Fibroblast of pulmonary artery (primary cell): Measurements from ENCODE around the gene ARFRP1.

Source experiments
- DNase-seq: peaks from one replicate; pipeline ENCODE4 v3.0.0-alpha.2; 2010; ENCODE audit warnings: low read depth
- H3K4me3 ChIP-seq: replicated peaks from 2 replicates; pipeline ENCODE4 v1.5.1; 2011; ENCODE audit warnings: low read depth, mild to moderate bottlenecking, control low read depth, low read length, moderate library complexity
- TF ChIP-seq, protein P1 (sequence below): IDR thresholded peaks from 2 replicates; pipeline ENCODE4 v1.5.1; 2011; ENCODE audit warnings: mild to moderate bottlenecking, control low read depth, low read length, inconsistent platforms; ENCODE audit errors: missing control alignments

ARFRP1 gene

DNA sequence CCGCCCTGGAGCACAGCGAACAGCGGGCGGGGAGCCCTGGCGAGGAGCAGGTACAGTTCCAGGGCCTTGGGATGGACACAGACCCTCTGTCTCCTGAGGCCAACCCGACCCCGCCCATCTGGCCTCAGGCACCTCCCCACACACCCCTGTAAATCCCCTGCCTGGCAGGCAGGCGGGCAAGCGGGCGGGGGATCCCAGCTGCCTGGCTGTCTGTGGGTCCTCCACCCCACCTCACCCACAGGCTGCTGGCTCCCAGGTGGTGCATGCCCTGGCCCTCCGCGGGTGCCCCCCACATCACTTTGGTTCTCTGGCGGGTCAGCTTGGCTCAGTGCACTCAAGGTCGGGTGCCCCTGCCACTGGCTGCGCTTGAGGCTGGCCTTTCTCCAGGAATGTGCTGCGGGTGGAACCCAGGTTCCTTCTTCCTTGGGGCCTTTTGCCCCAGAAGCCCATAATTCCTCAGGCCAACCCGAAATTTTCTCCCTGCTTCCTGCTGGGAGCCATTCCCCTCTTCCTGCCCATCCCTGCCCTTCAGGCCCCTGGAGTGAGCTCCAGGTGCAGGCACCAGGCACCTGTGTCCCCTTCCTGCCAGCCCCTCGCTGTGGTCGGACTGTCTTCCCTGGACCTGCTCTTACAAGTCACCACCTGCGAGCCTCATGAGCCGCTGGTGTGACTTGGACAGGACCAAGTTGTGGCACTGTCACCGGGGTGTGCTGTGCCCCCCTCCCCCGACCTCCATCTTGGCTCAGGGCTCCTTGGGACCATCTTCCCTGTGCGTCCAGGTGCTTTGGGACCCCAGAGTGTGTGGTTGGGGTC lies 16.7 kb downstream of the ARFRP1 start:
- H3K4me3 ChIP-seq: no peak overlapping the region
- TF ChIP-seq, protein P1, sequence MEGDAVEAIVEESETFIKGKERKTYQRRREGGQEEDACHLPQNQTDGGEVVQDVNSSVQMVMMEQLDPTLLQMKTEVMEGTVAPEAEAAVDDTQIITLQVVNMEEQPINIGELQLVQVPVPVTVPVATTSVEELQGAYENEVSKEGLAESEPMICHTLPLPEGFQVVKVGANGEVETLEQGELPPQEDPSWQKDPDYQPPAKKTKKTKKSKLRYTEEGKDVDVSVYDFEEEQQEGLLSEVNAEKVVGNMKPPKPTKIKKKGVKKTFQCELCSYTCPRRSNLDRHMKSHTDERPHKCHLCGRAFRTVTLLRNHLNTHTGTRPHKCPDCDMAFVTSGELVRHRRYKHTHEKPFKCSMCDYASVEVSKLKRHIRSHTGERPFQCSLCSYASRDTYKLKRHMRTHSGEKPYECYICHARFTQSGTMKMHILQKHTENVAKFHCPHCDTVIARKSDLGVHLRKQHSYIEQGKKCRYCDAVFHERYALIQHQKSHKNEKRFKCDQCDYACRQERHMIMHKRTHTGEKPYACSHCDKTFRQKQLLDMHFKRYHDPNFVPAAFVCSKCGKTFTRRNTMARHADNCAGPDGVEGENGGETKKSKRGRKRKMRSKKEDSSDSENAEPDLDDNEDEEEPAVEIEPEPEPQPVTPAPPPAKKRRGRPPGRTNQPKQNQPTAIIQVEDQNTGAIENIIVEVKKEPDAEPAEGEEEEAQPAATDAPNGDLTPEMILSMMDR: no peak
- DNase-seq: no peak

DNA sequence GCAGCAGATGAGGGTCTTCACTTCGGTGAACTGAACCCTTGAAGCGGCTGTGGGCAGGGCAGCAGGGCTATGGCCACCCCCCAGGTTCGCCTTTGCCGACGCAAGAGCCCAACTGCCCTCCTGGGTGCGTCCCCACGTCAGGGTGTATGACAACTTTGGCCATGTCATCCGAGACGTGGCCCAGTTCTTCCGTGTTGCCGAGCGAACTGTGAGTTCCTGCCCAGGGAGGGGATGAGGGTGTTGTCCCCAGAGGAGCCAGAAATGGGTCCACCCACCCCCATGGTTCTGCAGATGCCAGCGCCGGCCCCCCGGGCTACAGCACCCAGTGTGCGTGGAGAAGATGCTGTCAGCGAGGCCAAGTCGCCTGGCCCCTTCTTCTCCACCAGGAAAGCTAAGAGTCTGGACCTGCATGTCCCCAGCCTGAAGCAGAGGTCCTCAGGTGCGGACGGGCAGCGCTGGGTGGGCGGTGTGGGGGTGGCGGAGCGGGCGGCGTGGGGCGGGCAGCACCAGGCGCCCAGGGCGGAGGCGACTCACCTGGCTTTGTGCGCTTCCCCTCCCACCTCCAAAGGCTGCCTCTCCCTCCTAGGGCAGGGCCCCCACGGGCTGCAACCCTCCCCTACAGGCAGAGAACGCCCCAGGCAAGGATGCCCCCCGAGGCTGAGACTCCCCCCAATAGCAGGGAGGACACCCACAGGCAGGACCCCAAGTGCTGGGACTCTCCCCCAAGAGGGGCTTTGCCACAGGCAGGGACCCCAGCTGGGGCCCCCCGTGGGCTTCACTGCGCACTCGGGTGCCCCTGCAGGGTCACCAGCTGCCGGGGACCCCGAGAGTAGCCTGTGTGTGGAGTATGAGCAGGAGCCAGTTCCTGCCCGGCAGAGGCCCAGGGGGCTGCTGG lies 17.5 kb downstream of the ARFRP1 start:
- TF ChIP-seq, protein P1: no peak
- no peak for DNase-seq
- H3K4me3 ChIP-seq: no peak overlapping the region

DNA sequence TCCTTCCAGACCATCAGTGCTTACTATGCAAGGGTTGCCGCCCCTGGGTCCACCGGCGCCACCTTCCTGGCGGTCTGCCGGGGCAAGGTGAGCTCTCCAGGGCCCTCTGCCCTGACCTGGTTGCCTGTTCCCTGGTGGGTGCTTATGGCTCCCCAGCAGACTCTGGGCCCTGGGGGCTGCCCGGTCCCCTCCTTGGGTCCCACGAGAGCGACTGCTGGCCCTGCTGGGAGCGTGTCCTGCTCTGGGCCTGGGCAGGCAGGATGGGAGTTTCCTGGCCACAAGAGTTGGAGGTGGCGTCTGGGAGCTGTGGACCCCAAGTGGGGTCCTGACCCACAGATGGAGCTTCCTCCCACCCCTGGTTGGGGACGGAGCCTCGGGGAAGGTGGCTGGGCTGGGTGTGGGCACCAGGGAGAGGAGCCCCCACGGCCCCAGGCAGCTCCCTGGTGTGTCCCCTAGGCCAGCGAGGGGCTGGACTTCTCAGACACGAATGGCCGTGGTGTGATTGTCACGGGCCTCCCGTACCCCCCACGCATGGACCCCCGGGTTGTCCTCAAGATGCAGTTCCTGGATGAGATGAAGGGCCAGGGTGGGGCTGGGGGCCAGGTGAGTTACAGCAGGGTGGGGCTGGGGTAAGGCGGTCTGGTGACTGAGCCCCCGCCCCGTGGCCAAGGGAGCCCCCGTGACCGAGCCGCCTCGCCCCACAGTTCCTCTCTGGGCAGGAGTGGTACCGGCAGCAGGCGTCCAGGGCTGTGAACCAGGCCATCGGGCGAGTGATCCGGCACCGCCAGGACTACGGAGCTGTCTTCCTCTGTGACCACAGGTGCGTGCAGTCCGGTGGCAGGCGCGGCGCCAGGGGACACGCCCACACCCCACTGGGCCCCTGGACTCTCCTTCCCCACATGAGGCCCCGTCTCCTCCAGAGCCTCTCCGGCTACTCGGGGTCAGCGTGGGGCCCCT lies 18.5 kb downstream of the ARFRP1 start:
- TF ChIP-seq, protein P1: no peak
- no peak for DNase-seq
- H3K4me3 ChIP-seq: no peak overlapping the region

DNA sequence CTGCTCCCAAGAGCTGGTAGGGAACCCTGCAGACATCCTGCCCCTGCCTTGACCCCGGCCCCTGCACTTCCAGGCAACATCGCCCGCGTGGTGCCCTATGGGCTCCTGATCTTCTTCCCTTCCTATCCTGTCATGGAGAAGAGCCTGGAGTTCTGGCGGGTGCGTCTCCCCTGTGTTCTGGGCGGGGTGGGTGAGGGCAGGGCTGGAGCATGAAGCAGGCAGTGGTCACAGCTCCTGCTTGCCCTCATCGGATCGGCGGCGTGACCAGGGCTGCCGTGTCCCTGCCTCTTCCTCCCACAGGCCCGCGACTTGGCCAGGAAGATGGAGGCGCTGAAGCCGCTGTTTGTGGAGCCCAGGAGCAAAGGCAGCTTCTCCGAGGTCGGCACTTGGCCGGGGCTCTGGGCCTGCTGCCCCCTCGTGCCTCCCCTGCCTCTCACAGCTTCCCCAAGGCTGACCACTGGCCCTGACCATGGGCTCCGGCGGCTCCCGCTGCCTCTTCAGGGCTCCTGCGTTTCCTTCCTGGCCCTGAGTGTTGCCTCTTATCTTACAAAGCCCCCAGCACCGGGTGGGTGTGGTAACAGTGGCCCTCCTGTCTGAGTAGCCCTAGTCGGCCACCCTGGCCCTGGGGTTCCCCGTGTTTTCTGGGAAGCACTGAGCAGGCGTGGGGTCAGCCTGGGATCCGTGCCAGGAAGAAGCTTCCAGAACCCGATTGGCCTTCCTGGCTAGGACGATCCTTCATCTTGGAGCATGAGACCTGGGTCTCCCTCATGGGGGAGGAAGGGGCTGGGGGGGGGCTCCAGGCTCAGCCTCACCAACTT lies 19.3 kb downstream of the ARFRP1 start:
- TF ChIP-seq, protein P1: no peak
- no peak for DNase-seq
- no peak overlapping the region for H3K4me3 ChIP-seq

DNA sequence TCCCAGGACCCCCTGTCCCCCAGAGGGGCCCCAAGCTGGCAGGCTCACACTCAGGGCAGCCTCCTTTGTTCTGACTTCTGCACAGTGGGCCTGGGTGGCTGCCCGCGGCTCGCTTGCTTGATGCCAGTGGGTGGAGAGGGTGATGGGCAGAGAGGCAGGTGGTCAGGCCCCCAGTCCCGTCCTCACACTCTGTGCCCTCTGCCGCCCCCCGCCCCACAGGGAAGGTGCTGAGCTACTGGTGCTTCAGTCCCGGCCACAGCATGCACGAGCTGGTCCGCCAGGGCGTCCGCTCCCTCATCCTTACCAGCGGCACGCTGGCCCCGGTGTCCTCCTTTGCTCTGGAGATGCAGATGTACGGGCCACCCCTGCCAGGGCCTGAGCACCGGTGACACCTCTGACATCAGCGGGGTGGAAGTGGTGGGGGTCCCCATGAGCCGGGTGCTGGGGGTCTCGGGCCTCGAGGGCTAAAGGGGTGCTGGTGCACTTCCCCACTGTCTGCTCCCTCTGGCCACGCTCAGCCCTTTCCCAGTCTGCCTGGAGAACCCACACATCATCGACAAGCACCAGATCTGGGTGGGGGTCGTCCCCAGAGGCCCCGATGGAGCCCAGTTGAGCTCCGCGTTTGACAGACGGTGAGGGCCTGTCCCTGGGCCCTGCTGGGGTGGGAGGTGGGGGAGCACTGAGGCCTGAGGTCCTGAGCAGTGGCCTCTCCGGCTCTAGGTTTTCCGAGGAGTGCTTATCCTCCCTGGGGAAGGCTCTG lies 20.2 kb downstream of the ARFRP1 start:
- TF ChIP-seq, protein P1: no peak
- DNase-seq: no peak
- no peak overlapping the region for H3K4me3 ChIP-seq
